ENCODE results near the gene ERBB4. TPM values are rescaled to one million over a fixed set of nuclear protein-coding genes. Genes with fewer than 3 reads are reported as not detected.

ERBB4 gene
- polyA plus RNA-seq, 2 of the 4 experiments (the other 2 are of a cell fraction), result not detected

DNA sequence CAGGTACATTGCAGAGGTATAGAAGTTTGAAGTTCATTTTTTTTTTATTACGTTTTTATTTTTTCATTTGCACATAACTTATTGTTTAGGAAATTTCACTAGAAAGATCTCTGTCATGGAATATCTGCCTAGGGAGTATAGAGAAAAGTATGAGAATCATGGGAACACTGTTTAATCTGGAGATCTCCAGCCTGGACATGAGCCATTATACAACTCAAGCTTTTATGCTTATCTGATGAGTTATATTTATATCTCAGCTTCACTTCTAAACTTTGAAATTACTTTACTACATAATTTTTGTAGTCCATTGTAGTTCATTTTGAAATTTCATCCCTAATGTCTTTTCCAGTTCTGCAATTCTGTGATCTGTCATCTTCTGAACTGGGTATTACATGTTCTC lies 515.6 kb downstream of the ERBB4 start:
- CTCF ChIA-PET, result no interaction called here

DNA sequence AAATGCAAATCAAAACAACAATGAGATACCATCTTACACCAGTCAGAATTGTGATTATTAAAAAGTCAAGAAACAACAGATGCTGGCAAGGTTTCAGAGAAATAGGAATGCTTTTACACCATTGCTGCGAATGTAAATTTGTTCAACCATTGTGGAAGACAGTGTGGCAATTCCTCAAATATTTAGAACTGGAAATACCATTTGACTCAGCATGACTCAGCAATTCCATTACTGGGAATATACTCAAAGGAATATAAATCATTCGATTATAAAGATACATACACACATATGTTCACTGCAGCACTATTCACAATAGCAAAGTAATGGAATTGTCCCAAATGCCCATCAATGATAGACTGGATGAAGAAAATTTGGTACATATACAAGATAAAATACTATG lies 516.7 kb downstream of the ERBB4 start:
- ATAC-seq, result no peak
- Histone ChIP-seq H3K27ac (no peak overlapping the region), H3K9me3 (peaks cover 5% of the 10 kb centered on the region; the same call in 1 of the 3 replicates), H3K4me3 (no peak overlapping the region), H3K4me1 (no peaks in the 10 kb centered on the region), H3K4me2 (no peak overlapping the region)
- peak in 1 of 2 experiments; percentile 32 for DNase-seq (ENCODE audit: low read depth in 1 of 2, low spot score in 1 of 2)
- no peak for FAIRE-seq
- WGBS (ENCODE audit: missing lambda C conversion rate), result 23% methylated on average over 2 of the region's 2 CpGs
- CTCF ChIA-PET, result no interaction called here
- TF ChIP-seq MAFK (IDR thresholded peaks at IDR 0.05; ENCODE audit: partially characterized antibody), result peak; percentile 94
- peak; percentile 86 for TF ChIP-seq NFE2L2 (conservative IDR thresholded peaks at IDR 0.05; ENCODE audit: low read length)
- no peak for TF ChIP-seq FOSL2 (IDR thresholded peaks at IDR 0.05)
- TF ChIP-seq FOSL2 (CRISPR knock-in tag; IDR thresholded peaks at IDR 0.05), result peak; percentile 56
- peak in 1 of 2 experiments; percentile 47; a peak in 1 of 4 replicates for TF ChIP-seq CEBPB (IDR thresholded peaks at IDR 0.05)
- no peak for TF ChIP-seq SMC3 (IDR thresholded peaks at IDR 0.05)
- no peak for TF ChIP-seq EHF (CRISPR knock-in tag; IDR thresholded peaks at IDR 0.05)
- POLR2A ChIA-PET, result no interaction called here

More for the DNA sequence above, 515.6 kb downstream of the ERBB4 start:
- POLR2A ChIA-PET, result no interaction called here
- H3K27ac ChIP-seq, result no peak overlapping the region
- no peak overlapping the region for H3K4me2 ChIP-seq
- no peak for TF ChIP-seq KDM5A (IDR thresholded peaks at IDR 0.05)
- no peak for TF ChIP-seq EHF (CRISPR knock-in tag; IDR thresholded peaks at IDR 0.05)
- TF ChIP-seq RARB (CRISPR knock-in tag; IDR thresholded peaks at IDR 0.05), result no peak
- TF ChIP-seq HOXB13 (CRISPR knock-in tag; IDR thresholded peaks at IDR 0.05; ENCODE audit: low read depth), result no peak
- DNase-seq (ENCODE audit: low read depth in 1 of 2, low spot score in 1 of 2) (no peak), ATAC-seq (no peak), FAIRE-seq (no peak)
- H3K4me1 ChIP-seq, result no peaks in the 10 kb centered on the region
- 77% methylated on average over 1 of the region's 1 CpG for WGBS (ENCODE audit: missing lambda C conversion rate)
- H3K4me3 ChIP-seq, result no peak overlapping the region
- peaks cover 5% of the 10 kb centered on the region; the same call in 1 of the 3 replicates for H3K9me3 ChIP-seq

DNA sequence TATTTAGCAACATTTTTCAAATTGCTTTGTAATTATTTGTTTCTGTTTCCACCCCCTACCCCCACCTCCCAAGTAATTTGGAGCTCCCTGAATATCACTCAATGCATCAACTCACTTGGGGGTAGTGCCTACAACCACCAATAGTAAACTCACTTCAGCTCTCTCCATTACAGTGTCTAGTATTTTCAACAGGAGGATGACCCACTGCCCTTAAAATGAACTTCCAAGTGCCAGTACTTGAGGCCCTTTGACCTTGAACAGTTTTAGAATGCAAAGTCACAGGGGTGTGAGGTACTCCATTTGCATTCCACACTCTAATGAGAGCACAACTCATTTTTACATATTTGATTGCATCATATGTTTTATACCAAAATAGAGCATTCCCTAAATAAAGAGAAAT lies 523.0 kb downstream of the ERBB4 start:
- CTCF ChIA-PET, result interaction anchor here (0.8 kb wide), 1 partner anchor 10 kb away, joined by 3 read pairs; no protein-coding TSS in a partner anchor
- ATAC-seq, result no peak

More for the DNA sequence above, 523.0 kb downstream of the ERBB4 start:
- no peaks in the 10 kb centered on the region for H3K4me1 ChIP-seq
- FAIRE-seq (no peak), DNase-seq (ENCODE audit: low read depth in 1 of 2, low spot score in 1 of 2) (no peak)
- no peak overlapping the region for H3K4me2 ChIP-seq
- H3K4me3 ChIP-seq, result no peak overlapping the region
- no peak overlapping the region for H3K27ac ChIP-seq
- POLR2A ChIA-PET, result no interaction called here
- TF ChIP-seq HOXB13 (CRISPR knock-in tag; IDR thresholded peaks at IDR 0.05; ENCODE audit: low read depth), result no peak
- TF ChIP-seq, protein P1, sequence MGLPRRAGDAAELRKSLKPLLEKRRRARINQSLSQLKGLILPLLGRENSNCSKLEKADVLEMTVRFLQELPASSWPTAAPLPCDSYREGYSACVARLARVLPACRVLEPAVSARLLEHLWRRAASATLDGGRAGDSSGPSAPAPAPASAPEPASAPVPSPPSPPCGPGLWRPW (IDR thresholded peaks at IDR 0.05), result no peak
- TF ChIP-seq CHD2 (IDR thresholded peaks at IDR 0.05; ENCODE audit: low read length, partially characterized antibody), result no peak
- no peak for TF ChIP-seq MAZ (IDR thresholded peaks at IDR 0.05; ENCODE audit: borderline replicate concordance, low read depth, low read length)
- no peak for TF ChIP-seq ZNF302 (CRISPR knock-in tag; IDR thresholded peaks at IDR 0.05)
- TF ChIP-seq, protein P2, sequence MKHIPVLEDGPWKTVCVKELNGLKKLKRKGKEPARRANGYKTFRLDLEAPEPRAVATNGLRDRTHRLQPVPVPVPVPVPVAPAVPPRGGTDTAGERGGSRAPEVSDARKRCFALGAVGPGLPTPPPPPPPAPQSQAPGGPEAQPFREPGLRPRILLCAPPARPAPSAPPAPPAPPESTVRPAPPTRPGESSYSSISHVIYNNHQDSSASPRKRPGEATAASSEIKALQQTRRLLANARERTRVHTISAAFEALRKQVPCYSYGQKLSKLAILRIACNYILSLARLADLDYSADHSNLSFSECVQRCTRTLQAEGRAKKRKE (CRISPR knock-in tag; IDR thresholded peaks at IDR 0.05; ENCODE audit: low read depth), result no peak
- TF ChIP-seq FOXS1 (CRISPR knock-in tag; IDR thresholded peaks at IDR 0.05), result no peak
- TF ChIP-seq SREBF2 (IDR thresholded peaks at IDR 0.05), result no peak
- no peak for TF ChIP-seq NR3C1 (IDR thresholded peaks at IDR 0.05)
- TF ChIP-seq FOSB (CRISPR knock-in tag; IDR thresholded peaks at IDR 0.05), result no peak
- TF ChIP-seq POLR2AphosphoS2 (conservative IDR thresholded peaks at IDR 0.05; ENCODE audit: low read length), result no peak
- no peak for TF ChIP-seq KDM1A (IDR thresholded peaks at IDR 0.05; ENCODE audit: low read depth)
- no peak for TF ChIP-seq BHLHE40 (IDR thresholded peaks at IDR 0.05; ENCODE audit: low read depth, low read length)
- no peak for TF ChIP-seq MAFK (IDR thresholded peaks at IDR 0.05; ENCODE audit: partially characterized antibody)
- no peak for TF ChIP-seq RFX5 (IDR thresholded peaks at IDR 0.05)
- TF ChIP-seq CHD4 (IDR thresholded peaks at IDR 0.05; ENCODE audit: borderline replicate concordance), result no peak
- TF ChIP-seq KDM5A (IDR thresholded peaks at IDR 0.05), result no peak
- no peak for TF ChIP-seq CEBPB (IDR thresholded peaks at IDR 0.05)
- TF ChIP-seq, protein P3, sequence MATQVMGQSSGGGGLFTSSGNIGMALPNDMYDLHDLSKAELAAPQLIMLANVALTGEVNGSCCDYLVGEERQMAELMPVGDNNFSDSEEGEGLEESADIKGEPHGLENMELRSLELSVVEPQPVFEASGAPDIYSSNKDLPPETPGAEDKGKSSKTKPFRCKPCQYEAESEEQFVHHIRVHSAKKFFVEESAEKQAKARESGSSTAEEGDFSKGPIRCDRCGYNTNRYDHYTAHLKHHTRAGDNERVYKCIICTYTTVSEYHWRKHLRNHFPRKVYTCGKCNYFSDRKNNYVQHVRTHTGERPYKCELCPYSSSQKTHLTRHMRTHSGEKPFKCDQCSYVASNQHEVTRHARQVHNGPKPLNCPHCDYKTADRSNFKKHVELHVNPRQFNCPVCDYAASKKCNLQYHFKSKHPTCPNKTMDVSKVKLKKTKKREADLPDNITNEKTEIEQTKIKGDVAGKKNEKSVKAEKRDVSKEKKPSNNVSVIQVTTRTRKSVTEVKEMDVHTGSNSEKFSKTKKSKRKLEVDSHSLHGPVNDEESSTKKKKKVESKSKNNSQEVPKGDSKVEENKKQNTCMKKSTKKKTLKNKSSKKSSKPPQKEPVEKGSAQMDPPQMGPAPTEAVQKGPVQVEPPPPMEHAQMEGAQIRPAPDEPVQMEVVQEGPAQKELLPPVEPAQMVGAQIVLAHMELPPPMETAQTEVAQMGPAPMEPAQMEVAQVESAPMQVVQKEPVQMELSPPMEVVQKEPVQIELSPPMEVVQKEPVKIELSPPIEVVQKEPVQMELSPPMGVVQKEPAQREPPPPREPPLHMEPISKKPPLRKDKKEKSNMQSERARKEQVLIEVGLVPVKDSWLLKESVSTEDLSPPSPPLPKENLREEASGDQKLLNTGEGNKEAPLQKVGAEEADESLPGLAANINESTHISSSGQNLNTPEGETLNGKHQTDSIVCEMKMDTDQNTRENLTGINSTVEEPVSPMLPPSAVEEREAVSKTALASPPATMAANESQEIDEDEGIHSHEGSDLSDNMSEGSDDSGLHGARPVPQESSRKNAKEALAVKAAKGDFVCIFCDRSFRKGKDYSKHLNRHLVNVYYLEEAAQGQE (IDR thresholded peaks at IDR 0.05), result no peak
- no peak for TF ChIP-seq CBX2 (IDR thresholded peaks at IDR 0.05; ENCODE audit: borderline replicate concordance, low read depth)
- no peaks in the 10 kb centered on the region for H3K9me3 ChIP-seq
